Measurements from ENCODE around the gene PUSL1.

Gene PUSL1, protein sequence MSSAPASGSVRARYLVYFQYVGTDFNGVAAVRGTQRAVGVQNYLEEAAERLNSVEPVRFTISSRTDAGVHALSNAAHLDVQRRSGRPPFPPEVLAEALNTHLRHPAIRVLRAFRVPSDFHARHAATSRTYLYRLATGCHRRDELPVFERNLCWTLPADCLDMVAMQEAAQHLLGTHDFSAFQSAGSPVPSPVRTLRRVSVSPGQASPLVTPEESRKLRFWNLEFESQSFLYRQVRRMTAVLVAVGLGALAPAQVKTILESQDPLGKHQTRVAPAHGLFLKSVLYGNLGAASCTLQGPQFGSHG

DNA sequence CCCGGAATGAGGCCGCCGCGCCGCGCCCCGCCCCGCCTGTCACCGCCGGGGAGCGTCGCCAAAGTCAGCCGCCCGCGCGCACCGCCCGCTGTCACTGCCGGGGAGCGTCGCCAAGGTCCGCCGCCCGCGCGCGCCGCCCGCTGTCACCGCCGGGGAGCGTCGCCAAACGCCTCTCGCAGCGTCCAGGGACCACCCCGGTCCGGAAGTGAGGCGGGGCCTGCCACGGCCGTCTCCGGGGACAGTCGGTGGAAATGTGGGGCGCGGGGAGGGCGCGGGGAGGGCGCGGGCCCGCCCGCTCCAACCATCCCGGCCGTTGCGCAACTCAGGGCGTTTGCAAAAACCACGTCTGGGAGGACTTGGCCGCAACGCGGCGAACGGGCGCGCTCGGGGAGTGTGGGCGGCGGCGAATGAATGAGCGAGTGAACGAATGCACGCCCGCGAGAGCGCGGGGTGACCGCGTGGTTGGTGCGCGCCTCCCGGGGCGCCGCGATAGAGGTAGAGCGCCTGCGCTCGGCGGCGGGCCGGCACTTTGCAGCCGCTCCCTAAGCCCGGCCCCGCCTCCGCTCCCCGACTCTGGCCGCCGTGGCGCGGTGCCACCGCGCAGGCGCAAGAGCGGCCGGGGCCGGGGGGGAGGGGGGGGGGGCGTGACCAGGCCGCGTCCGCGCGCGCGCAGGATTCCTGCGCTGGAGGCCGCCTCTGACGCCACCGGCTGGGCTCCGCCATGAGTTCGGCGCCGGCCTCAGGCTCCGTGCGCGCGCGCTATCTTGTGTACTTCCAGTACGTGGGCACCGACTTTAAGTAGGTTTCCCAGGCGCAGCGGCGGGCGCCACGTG is at the start of gene PUSL1, which contains the start of gene ACAP3:
Gene PUSL1 (plus strand): TSS at position 675 of the 833 bp plus-strand sequence. CDS start 47 bp downstream, at position 722.
Gene ACAP3 (minus strand): TSS at position 8 of the 833 bp plus-strand sequence. CDS start 115 bp downstream, outside the sequence.
- peak within 1 kb of the TSS; percentile 100 for H3K27ac ChIP-seq
- peak; percentile 97 for DNase-seq (ENCODE audit: low spot score)
- CTCF ChIA-PET, result no interaction called here
- TF ChIP-seq, protein P1, sequence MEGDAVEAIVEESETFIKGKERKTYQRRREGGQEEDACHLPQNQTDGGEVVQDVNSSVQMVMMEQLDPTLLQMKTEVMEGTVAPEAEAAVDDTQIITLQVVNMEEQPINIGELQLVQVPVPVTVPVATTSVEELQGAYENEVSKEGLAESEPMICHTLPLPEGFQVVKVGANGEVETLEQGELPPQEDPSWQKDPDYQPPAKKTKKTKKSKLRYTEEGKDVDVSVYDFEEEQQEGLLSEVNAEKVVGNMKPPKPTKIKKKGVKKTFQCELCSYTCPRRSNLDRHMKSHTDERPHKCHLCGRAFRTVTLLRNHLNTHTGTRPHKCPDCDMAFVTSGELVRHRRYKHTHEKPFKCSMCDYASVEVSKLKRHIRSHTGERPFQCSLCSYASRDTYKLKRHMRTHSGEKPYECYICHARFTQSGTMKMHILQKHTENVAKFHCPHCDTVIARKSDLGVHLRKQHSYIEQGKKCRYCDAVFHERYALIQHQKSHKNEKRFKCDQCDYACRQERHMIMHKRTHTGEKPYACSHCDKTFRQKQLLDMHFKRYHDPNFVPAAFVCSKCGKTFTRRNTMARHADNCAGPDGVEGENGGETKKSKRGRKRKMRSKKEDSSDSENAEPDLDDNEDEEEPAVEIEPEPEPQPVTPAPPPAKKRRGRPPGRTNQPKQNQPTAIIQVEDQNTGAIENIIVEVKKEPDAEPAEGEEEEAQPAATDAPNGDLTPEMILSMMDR (conservative IDR thresholded peaks at IDR 0.05; ENCODE audit: low read depth), result no peak
- POLR2A ChIA-PET (ENCODE audit: low non-redundant PET), result no interaction called here

GRCh38 chr1:1259119-1259488 is 49.3 kb upstream of the PUSL1 start:
- ChIA-PET POLR2A (ENCODE audit: low non-redundant PET) (no interaction called here), CTCF (no interaction called here)
- DNase-seq (ENCODE audit: low spot score), result no peak
- H3K27ac ChIP-seq, result peak overlapping the region; percentile 67
- TF ChIP-seq, protein P1 (conservative IDR thresholded peaks at IDR 0.05; ENCODE audit: low read depth), result no peak

DNA sequence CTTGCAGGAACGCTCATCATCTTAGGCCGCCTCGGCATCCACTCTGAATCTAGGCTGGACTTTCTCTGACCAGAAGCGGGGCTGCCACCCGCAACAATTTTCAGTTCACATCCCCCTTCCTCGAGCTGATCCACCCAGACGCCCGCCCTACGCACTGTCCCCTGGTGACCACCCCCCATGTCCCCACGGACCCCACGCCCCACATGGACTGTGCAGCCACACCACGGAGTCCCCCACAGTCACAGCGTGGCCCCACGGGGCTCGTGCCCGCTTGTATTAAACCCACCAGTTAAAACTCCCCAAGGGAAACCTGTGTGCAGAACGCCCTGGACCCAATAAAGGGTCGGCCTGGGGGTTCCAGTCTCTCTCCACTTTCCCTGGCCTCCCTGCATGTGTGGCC is 48.9 kb upstream of the PUSL1 start:
- DNase-seq (ENCODE audit: low spot score), result no peak
- TF ChIP-seq, protein P1 (conservative IDR thresholded peaks at IDR 0.05; ENCODE audit: low read depth), result no peak
- ChIA-PET CTCF (no interaction called here), POLR2A (ENCODE audit: low non-redundant PET) (no interaction called here)
- H3K27ac ChIP-seq, result peak overlapping the region; percentile 67

GRCh38 chr1:1259951-1260600 is 48.3 kb upstream of the PUSL1 start:
- no peak for DNase-seq (ENCODE audit: low spot score)
- POLR2A ChIA-PET (ENCODE audit: low non-redundant PET), result no interaction called here
- CTCF ChIA-PET, result interaction anchor here (0.6 kb wide), 1 partner anchor 245 kb away, joined by 6 read pairs; no protein-coding TSS in a partner anchor

DNA sequence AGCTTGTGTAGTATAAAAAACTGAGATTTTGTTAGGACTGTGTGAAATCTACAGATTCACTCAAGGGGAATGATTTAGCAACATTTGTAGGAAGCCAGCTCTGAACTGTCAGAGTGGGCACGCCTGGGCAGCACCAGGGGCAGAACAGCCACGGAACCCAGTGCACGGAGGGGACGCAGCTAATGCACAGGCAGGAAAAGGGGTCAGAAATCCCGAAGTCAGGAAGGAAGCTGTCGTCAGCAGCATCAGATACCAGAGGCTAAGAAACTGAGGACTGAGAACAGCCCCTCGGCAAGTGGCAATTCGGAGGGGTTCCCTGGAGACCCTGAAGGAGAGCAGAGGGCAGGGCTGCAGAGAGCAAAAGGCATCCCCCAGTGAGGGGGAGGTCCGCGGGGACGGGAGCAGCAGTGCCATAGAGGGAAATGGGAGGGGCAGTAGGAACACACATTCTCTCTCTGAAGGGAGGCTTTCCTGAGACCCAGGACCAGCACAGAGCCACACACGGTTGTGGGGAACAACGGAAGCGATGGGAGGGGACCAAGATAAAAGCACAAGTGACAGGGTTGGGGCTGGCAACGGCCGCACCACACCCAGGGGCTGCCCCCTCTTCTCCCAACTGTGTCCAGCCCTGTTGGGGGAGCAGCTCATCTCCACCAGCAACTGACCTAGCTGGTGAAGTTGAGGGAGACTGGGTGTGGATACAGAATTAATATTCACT is 47.4 kb upstream of the PUSL1 start:
- peak overlapping the region; percentile 67 for H3K27ac ChIP-seq
- TF ChIP-seq, protein P1 (conservative IDR thresholded peaks at IDR 0.05; ENCODE audit: low read depth), result no peak
- CTCF ChIA-PET, result interaction anchor here (0.6 to 0.8 kb wide), 2 partner anchors 139 to 244 kb away, joined by 3 to 6 read pairs; no protein-coding TSS in a partner anchor
- POLR2A ChIA-PET (ENCODE audit: low non-redundant PET), result interaction anchor here (0.7 kb wide), 1 partner anchor 271 kb away, joined by 3 read pairs; no protein-coding TSS in a partner anchor
- DNase-seq (ENCODE audit: low spot score), result no peak

More at GRCh38 chr1:1259951-1260600, 48.3 kb upstream of the PUSL1 start:
- peak overlapping the region; percentile 67 for H3K27ac ChIP-seq
- TF ChIP-seq, protein P1 (conservative IDR thresholded peaks at IDR 0.05; ENCODE audit: low read depth), result no peak

Data from RWPE1 (cell line).